ENCODE results near the gene CPA5. TPM values are rescaled to one million over a fixed set of nuclear protein-coding genes. Genes with fewer than 3 reads are reported as not detected.

The CPA5 gene
- total and polyA plus RNA-seq, 7 donors = 0.42 to 5.2 (median 1.0) TPM; not detected in 1

- DNase-seq (no peak), ATAC-seq (no peak)
- Histone ChIP-seq H3K27ac (no peak overlapping the region), H3K36me3 (ENCODE audit: insufficient read depth in 1 of 2, low read depth in 1 of 2) (no peaks in the 10 kb centered on the region), H3K4me1 (no peaks in the 10 kb centered on the region), H3K9me3 (no peaks in the 10 kb centered on the region), H3K4me3 (no peak overlapping the region), H3K27me3 (ENCODE audit: insufficient read depth in 3 of 3, low read length in 2 of 3) (no peaks in the 10 kb centered on the region)
- TF ChIP-seq, protein P1, sequence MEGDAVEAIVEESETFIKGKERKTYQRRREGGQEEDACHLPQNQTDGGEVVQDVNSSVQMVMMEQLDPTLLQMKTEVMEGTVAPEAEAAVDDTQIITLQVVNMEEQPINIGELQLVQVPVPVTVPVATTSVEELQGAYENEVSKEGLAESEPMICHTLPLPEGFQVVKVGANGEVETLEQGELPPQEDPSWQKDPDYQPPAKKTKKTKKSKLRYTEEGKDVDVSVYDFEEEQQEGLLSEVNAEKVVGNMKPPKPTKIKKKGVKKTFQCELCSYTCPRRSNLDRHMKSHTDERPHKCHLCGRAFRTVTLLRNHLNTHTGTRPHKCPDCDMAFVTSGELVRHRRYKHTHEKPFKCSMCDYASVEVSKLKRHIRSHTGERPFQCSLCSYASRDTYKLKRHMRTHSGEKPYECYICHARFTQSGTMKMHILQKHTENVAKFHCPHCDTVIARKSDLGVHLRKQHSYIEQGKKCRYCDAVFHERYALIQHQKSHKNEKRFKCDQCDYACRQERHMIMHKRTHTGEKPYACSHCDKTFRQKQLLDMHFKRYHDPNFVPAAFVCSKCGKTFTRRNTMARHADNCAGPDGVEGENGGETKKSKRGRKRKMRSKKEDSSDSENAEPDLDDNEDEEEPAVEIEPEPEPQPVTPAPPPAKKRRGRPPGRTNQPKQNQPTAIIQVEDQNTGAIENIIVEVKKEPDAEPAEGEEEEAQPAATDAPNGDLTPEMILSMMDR (IDR thresholded peaks at IDR 0.05) = no peak
- intact Hi-C loops (cut with DNase I) = no loop called here
- WGBS, 3 donors = 22 to 25% (median 22%) methylated on average over 3 of the region's 3 CpGs
Observed at GRCh38 chr7:130396109-130396508, 51.5 kb downstream of the CPA5 start.

DNA sequence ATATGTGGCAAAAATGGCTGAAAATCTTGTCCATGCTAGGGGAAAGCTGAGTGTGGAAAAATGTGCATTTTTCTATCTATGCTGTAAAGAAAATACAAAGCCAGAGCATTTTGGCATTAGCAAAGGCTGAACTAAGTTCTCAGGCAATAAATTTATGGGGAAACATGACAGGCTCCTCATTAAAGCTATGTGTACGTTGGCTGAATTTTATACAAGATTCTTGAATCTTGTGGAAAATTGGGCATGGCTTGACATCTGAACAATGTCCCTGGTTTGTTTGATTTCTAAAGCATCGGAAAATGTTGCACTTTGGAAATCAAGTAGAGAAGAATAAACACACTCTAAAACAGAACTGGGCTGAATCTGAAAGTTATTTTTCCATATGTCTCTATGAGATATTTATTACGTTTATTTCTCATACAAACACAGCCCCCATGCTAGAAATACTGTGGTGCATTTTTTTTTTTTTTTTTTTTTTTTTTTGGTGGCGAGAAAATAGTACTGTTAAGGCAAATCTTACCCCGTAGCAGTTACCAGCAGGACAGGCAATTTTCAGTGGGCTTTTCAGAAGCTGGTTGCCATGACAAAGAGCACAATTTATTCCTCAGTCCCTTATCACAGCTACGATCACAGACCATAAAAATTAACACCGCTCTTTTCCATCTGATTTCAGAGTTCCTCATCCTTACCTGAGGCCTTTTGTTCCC, 52.6 kb downstream of the CPA5 start:
- Histone ChIP-seq H3K36me3 (ENCODE audit: insufficient read depth in 1 of 2, low read depth in 1 of 2) (no peaks in the 10 kb centered on the region), H3K27me3 (ENCODE audit: insufficient read depth in 3 of 3, low read length in 2 of 3) (no peaks in the 10 kb centered on the region), H3K9me3 (no peaks in the 10 kb centered on the region), H3K4me1 (no peaks in the 10 kb centered on the region), H3K4me3 (no peak overlapping the region), H3K27ac (no peak overlapping the region)
- no peak for DNase-seq
- TF ChIP-seq, protein P1 (IDR thresholded peaks at IDR 0.05) = no peak
- 81 to 88% (median 81%) methylated on average over 7 of the region's 7 CpGs for WGBS, 3 donors
- intact Hi-C loops (cut with DNase I) = no loop called here
- no peak for ATAC-seq

GRCh38 chr7:130397758-130398073, 53.1 kb downstream of the CPA5 start:
- 88 to 95% (median 93%) methylated on average over 3 of the region's 3 CpGs for whole genome bisulfite sequencing, 3 donors
- ATAC-seq = no peak
- TF ChIP-seq, protein P1 (IDR thresholded peaks at IDR 0.05) = no peak
- Histone ChIP-seq H3K4me1 (no peaks in the 10 kb centered on the region), H3K36me3 (ENCODE audit: insufficient read depth in 1 of 2, low read depth in 1 of 2) (no peaks in the 10 kb centered on the region), H3K27ac (no peak overlapping the region), H3K27me3 (ENCODE audit: insufficient read depth in 3 of 3, low read length in 2 of 3) (no peaks in the 10 kb centered on the region), H3K4me3 (no peak overlapping the region), H3K9me3 (no peaks in the 10 kb centered on the region)
- DNase-seq = no peak
- intact Hi-C loops (cut with DNase I) = no loop called here

GRCh38 chr7:130398526-130399090, 54.0 kb downstream of the CPA5 start:
- Histone ChIP-seq H3K4me3 (no peak overlapping the region), H3K27ac (no peak overlapping the region), H3K4me1 (no peaks in the 10 kb centered on the region), H3K9me3 (no peaks in the 10 kb centered on the region), H3K27me3 (ENCODE audit: insufficient read depth in 3 of 3, low read length in 2 of 3) (no peaks in the 10 kb centered on the region), H3K36me3 (ENCODE audit: insufficient read depth in 1 of 2, low read depth in 1 of 2) (no peaks in the 10 kb centered on the region)
- DNase-seq (no peak), ATAC-seq (no peak)
- 85 to 88% (median 86%) methylated on average over 8 of the region's 8 CpGs for WGBS, 3 donors
- TF ChIP-seq, protein P1 (IDR thresholded peaks at IDR 0.05) = no peak
- intact Hi-C loops (cut with DNase I) = no loop called here
